Neural cell (in vitro differentiated cells): ENCODE results near the gene SPDL1. TPM values are rescaled to one million over a fixed set of nuclear protein-coding genes. Genes with fewer than 3 reads are reported as not detected.

Experiments
- H2AFZ ChIP-seq: fragments of 200-600, 300-800 bp; sonication (generic), shearing (Covaris generic); 2 replicates; pipeline ENCODE4 v1.6.0; 2014; ENCODE audit warnings: low read depth, mild to moderate bottlenecking, antibody characterized with exemption, low read length, moderate library complexity
- H3F3A ChIP-seq: fragments of 200-600 bp; shearing (Covaris generic); 2 replicates; pipeline ENCODE4 v1.6.1; 2016; ENCODE audit warnings: mild to moderate bottlenecking, moderate library complexity, mixed read lengths, antibody characterized with exemption, low read length; ENCODE audit not compliant: insufficient read depth, poor library complexity, severe bottlenecking
- H3K27ac ChIP-seq: fragments of 200-600, 300-800 bp; sonication (generic), shearing (Covaris generic); 2 replicates; pipeline ENCODE4 v1.5.1; 2014; ENCODE audit warnings: mild to moderate bottlenecking, low read length, moderate library complexity
- H3K27me3 ChIP-seq: fragments of 300-800, 200-600 bp; sonication (generic), shearing (Covaris generic); 2 replicates; pipeline ENCODE4 v1.6.0; 2014; ENCODE audit warnings: mild to moderate bottlenecking, low read depth, low read length, moderate library complexity; ENCODE audit not compliant: insufficient read depth
- H3K36me3 ChIP-seq: fragments of 300-800, 200-600 bp; sonication (generic), shearing (Covaris generic); 2 replicates; pipeline ENCODE4 v1.5.1; 2014; ENCODE audit warnings: mild to moderate bottlenecking, antibody characterized with exemption, low read length, moderate library complexity; ENCODE audit not compliant: insufficient read depth
- H3K4me2 ChIP-seq: fragments of 300-800, 200-600 bp; sonication (generic), shearing (Covaris generic); 2 replicates; pipeline ENCODE4 v1.6.0; 2014; ENCODE audit warnings: mild to moderate bottlenecking, low read length
- H3K4me3 ChIP-seq: fragments of 300-800, 200-600 bp; sonication (generic), shearing (Covaris generic); 2 replicates; pipeline ENCODE4 v1.5.1; 2014; ENCODE audit warnings: mild to moderate bottlenecking, low read length, moderate library complexity
- H3K79me2 ChIP-seq: fragments of 200-600 bp; shearing (Covaris generic); replicated peaks from 2 replicates; pipeline ENCODE4 v1.6.0; 2014; ENCODE audit warnings: mild to moderate bottlenecking, low read length, moderate library complexity; ENCODE audit not compliant: insufficient read depth
- H3K9ac ChIP-seq: fragments of 300-800, 200-600 bp; sonication (generic), shearing (Covaris generic); 2 replicates; pipeline ENCODE4 v1.6.1; 2016; ENCODE audit warnings: mild to moderate bottlenecking, low read length, mixed read lengths
- H3K9me2 ChIP-seq: fragments of 200-600 bp; shearing (Covaris generic); 2 replicates; pipeline ENCODE4 v1.6.1; 2016; ENCODE audit warnings: mild to moderate bottlenecking, low read length, mixed read lengths; ENCODE audit not compliant: insufficient read depth
- H3K9me3 ChIP-seq: fragments of 200-600, 300-800 bp; sonication (generic), shearing (Covaris generic); 2 replicates; pipeline ENCODE4 v1.6.1; 2016; ENCODE audit warnings: mild to moderate bottlenecking, mixed run types, low read length, moderate library complexity, mixed read lengths
- H4K20me1 ChIP-seq: fragments of 200-600 bp; shearing (Covaris generic); 2 replicates; pipeline ENCODE4 v1.6.1; 2016; ENCODE audit warnings: mild to moderate bottlenecking, mixed run types; ENCODE audit not compliant: insufficient read depth
- CTCF ChIP-seq: fragments of 450-650 bp; IDR thresholded peaks from 2 replicates; pipeline ENCODE4 v1.5.1; 2014; ENCODE audit warnings: antibody characterized with exemption, mild to moderate bottlenecking, moderate library complexity; ENCODE audit not compliant: poor library complexity, severe bottlenecking
- EP300 ChIP-seq: fragments of 450-650 bp; conservative IDR thresholded peaks from 2 replicates; pipeline ENCODE4 v1.6.1; 2014; ENCODE audit warnings: antibody characterized with exemption, mild to moderate bottlenecking, moderate library complexity; ENCODE audit not compliant: poor library complexity, severe bottlenecking
- EZH2 ChIP-seq: fragments of 200-600, 300-800 bp; shearing (Covaris generic), sonication (generic); IDR thresholded peaks from 2 replicates; pipeline ENCODE4 v1.6.1; 2014; ENCODE audit warnings: antibody characterized with exemption, low read length, borderline replicate concordance, mild to moderate bottlenecking; ENCODE audit not compliant: insufficient read depth, poor library complexity, severe bottlenecking
- MXI1 ChIP-seq: fragments of 450-650 bp; conservative IDR thresholded peaks from 2 replicates; pipeline ENCODE4 v1.6.1; 2014; ENCODE audit warnings: antibody characterized with exemption, mild to moderate bottlenecking; ENCODE audit not compliant: poor library complexity, severe bottlenecking
- POLR2AphosphoS5 ChIP-seq: IDR thresholded peaks from 2 replicates; pipeline ENCODE4 v1.6.1; 2012
- RAD21 ChIP-seq: fragments of 450-650 bp; conservative IDR thresholded peaks from 2 replicates; pipeline ENCODE4 v1.6.1; 2014; ENCODE audit warnings: antibody characterized with exemption, mild to moderate bottlenecking, moderate library complexity
- REST ChIP-seq: IDR thresholded peaks from 2 replicates; pipeline ENCODE4 v1.6.1; 2012; ENCODE audit warnings: borderline replicate concordance
- SMC3 ChIP-seq: fragments of 450-650 bp; conservative IDR thresholded peaks from 2 replicates; pipeline ENCODE4 v1.6.1; 2014; ENCODE audit warnings: antibody characterized with exemption, mild to moderate bottlenecking, moderate library complexity; ENCODE audit not compliant: poor library complexity
- TAF1 ChIP-seq: IDR thresholded peaks from 2 replicates; pipeline ENCODE4 v1.6.1; 2012; ENCODE audit warnings: low read depth
- polyA plus RNA-seq: library from polyadenylated mRNA; depleted of rRNA; stranded (reverse); fragments of >200 nt; gene quantifications from 2 replicates; pipeline ENCODE4 v1.2.3, GENCODE V29; 2014

The SPDL1 gene
- polyA plus RNA-seq, 1 donor from 2014 or later: 26.6 TPM

- H3K4me2 ChIP-seq: no peak overlapping the region
- no peak for TF ChIP-seq POLR2AphosphoS5
- TF ChIP-seq EP300: no peak
- peak; percentile 85 for TF ChIP-seq CTCF
- no peak for TF ChIP-seq MXI1
- no peak for TF ChIP-seq REST
- TF ChIP-seq SMC3: peak; percentile 91
- no peak for TF ChIP-seq TAF1
- no peak for TF ChIP-seq EZH2
- TF ChIP-seq RAD21: peak; percentile 92
These were observed 35.3 kb upstream of the SPDL1 start for GRCh38 chr5:169548315-169548714.

GRCh38 chr5:169549453-169550100, 34.0 kb upstream of the SPDL1 start:
- H3K9me2 ChIP-seq: no peaks in the 10 kb centered on the region
- H3K27me3 ChIP-seq: no peaks in the 10 kb centered on the region
- H3K27ac ChIP-seq: no peak overlapping the region
- no peaks in the 10 kb centered on the region for H3F3A ChIP-seq
- no peaks in the 10 kb centered on the region for H3K79me2 ChIP-seq
- H3K36me3 ChIP-seq: no peaks in the 10 kb centered on the region
- no peaks in the 10 kb centered on the region for H3K9me3 ChIP-seq
- no peak overlapping the region for H3K4me3 ChIP-seq
- no peak overlapping the region for H3K9ac ChIP-seq
- no peak overlapping the region for H2AFZ ChIP-seq
- TF ChIP-seq EZH2: no peak
- no peak for TF ChIP-seq REST
- no peak for TF ChIP-seq RAD21
- TF ChIP-seq CTCF: no peak
- no peak for TF ChIP-seq EP300
- no peak for TF ChIP-seq MXI1
- no peaks in the 10 kb centered on the region for H4K20me1 ChIP-seq
- H3K4me2 ChIP-seq: no peak overlapping the region

More at GRCh38 chr5:169548315-169548714, 35.3 kb upstream of the SPDL1 start:
- Histone ChIP-seq H3K79me2 (no peaks in the 10 kb centered on the region), H4K20me1 (no peaks in the 10 kb centered on the region), H3K36me3 (no peaks in the 10 kb centered on the region), H3K9me2 (no peaks in the 10 kb centered on the region), H3K4me3 (no peak overlapping the region), H2AFZ (no peak overlapping the region), H3K27ac (no peak overlapping the region), H3K27me3 (no peaks in the 10 kb centered on the region), H3K9me3 (no peaks in the 10 kb centered on the region), H3F3A (no peaks in the 10 kb centered on the region), H3K9ac (no peak overlapping the region)
